22Rv1 (cell line): ENCODE results near the gene RFC5.

Experiments used
- CTCF ChIP-seq: fragments of 450-650 bp; IDR thresholded peaks from 2 replicates; pipeline ENCODE4 v1.5.1; 2017; ENCODE audit warnings: mild to moderate bottlenecking
- ZFX ChIP-seq: fragments of 450-650 bp; IDR thresholded peaks from 2 replicates; pipeline ENCODE4 v1.6.1; 2017; ENCODE audit warnings: antibody characterized with exemption, borderline replicate concordance

- TF ChIP-seq CTCF (peak; percentile 95), ZFX (no peak)
Observed at GRCh38 chr12:118055144-118055557, 38.6 kb downstream of the RFC5 start.
